Activated CD4-positive, CD25-positive, alpha-beta regulatory T cell treated with anti-CD3 and anti-CD28 coated beads, Interleukin-2, amount 50 U/mL, for 24 hours (primary cell): ENCODE measurements around the gene ITGAV.

Experiments used
- ATAC-seq, 2 donors: fragments of 150-1000 bp; cut with Tn5 transposase; one replicate each; pipeline ENCODE4 v1.10.0; 2021; ENCODE audit warnings: mild to moderate bottlenecking in 1 of 2, moderate library complexity in 1 of 2

The ITGAV gene

DNA sequence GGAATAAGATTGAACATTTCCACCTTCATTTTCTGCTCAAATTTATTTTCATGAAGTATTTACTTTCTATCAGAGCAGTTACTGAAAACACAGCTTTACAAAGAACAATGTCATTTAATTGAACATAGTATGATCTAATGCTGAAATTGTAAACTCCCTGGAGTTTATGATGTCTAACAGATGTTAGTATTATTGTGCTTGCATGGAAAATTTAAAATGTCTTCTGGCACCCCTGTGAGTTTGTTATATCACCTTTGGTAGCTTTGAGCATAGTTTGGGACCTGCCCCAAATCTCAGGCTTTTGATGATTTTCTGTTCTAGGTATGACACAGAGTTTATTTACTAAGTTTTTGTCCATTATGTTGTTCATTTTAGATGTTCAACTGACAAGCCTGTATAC lies 132.1 kb downstream of the ITGAV start:
- no peak for ATAC-seq

DNA sequence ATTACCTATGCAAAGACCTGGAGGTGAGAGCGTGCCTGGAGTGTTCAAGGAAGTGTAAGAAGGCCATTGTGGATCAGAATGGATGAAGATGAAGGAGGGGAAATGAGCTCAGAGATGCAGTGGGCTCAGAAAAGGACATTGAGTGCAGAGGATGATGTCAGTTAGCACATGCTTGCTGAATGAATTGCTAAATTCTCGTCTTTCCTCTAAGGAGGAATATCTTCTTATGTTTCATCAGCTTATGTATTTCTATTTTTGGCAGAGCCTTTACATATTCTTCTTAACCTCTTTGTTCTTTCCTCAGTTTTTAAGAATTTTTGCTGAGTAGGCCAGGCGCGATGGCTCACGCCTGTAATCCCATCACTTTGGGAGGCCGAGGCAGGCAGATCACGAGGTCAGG lies 134.9 kb downstream of the ITGAV start:
- no peak for ATAC-seq

DNA sequence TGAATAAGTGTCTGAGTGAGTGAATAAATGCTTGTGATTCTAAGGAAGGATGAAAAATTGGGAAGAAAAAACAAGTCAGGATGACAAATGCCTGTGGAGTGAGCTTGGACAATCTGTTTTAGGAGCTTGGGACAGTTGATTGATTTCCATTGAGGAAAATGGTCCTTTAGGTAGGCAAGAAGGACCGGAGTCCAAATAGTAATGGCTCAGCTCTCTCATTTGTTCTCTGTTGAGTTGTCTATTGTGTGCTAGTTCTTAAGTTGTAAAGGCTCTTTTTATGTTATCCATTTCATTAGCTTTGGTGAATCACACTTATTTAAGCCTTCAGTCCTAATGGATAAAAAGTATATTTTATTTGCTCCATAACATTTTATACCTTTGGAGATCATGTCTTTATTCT lies 135.9 kb downstream of the ITGAV start:
- ATAC-seq = no peak

DNA sequence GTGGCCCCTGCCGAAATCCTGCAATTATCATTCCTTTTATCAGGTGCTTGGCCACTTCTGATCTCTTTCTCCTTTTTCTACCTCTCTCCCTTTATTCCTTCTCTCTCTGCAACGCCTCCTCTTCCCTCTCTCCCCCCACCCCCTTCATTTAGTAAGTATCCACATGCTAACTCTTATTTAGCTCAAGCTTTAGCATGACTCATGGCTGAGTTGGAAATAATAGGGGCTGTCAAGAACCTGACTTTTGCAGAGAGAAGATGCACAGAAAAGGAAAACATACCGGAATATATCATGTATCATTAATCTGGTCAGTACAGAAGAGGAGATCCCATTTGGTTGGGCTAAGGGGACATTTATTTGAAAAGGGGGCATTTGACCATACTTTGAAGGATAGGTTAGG lies 137.1 kb downstream of the ITGAV start:
- no peak for ATAC-seq

DNA sequence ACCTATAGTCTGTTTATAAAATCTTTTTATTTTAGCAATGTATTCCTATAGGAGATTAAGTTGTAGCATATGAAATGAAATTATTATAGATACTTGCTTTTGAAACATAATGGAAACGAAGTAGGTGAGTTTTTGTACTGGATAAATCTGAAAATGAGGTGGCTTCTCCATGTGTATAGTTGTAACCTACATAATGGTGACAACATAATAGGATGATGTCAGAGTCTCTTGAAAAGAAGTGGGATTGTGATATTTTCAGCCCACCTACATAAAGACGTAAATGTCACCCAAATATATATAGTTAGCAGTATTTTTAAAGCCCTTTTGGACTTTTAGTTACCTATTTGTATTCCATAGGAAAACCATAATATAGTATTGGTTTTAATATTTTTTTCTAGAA lies 138.8 kb downstream of the ITGAV start:
- ATAC-seq = no peak
